SK-N-SH (cell line): Measurements from ENCODE around the gene SMAD7. TPM values are rescaled to one million over a fixed set of nuclear protein-coding genes. Genes with fewer than 3 reads are reported as not detected.
A peak's percentile ranks its signal among the peaks of the same experiment; 100 is the strongest.

Experiments used
- CTCF ChIA-PET: fragments of 300-600, 350-600 bp; formaldehyde crosslinking; extraction: SDS; loops from one replicate; lab custom pipeline; 2021; lab: Yijun Ruan, JAX
- POLR2A ChIA-PET: fragments of 350-600 bp; sonication (Branson Sonifier 250); formaldehyde crosslinking; extraction: SDS; loops from one replicate; lab custom pipeline; 2020; ENCODE audit warnings: antibody characterized with exemption, inconsistent platforms; lab: Yijun Ruan, JAX
- DNase-seq: peaks from one replicate; pipeline ENCODE4 v3.0.0; 2012
- H2AFZ ChIP-seq: fragments of 200-600 bp; sonication (generic); 2 replicates; pipeline ENCODE4 v1.8.1; 2016; ENCODE audit warnings: antibody characterized with exemption, mild to moderate bottlenecking, low read depth
- H3F3A ChIP-seq: fragments of 200-600 bp; sonication (generic); replicated peaks from 2 replicates; pipeline ENCODE3; 2016; ENCODE audit warnings: antibody characterized with exemption, mild to moderate bottlenecking; ENCODE audit not compliant: insufficient read depth
- H3K27ac ChIP-seq, 2 experiments: fragments of 200-500 bp in 1 of 2; fragments of 200-600 bp in 1 of 2; sonication (Bioruptor generic) in 1 of 2; sonication (generic), shearing (Covaris generic) in 1 of 2; 2 replicates each; pipeline versions ENCODE4 v1.5.1 to v1.6.1; 2014 to 2016; ENCODE audit warnings: low read depth in 2 of 2, inconsistent platforms in 1 of 2, low read length in 1 of 2, mild to moderate bottlenecking in 1 of 2, mixed read lengths in 1 of 2
- H3K27me3 ChIP-seq: fragments of 200-600 bp; sonication (generic), shearing (Covaris generic); 2 replicates; pipeline ENCODE4 v1.6.1; 2016; ENCODE audit warnings: mixed run types; ENCODE audit not compliant: insufficient read depth
- H3K36me3 ChIP-seq, 2 experiments: fragments of 200-500 bp in 1 of 2; fragments of 200-600 bp in 1 of 2; sonication (Bioruptor generic) in 1 of 2; sonication (generic) in 1 of 2; replicated peaks in 1 of 2; 2 replicates each; pipeline versions ENCODE3 to v1.5.1; 2014 to 2016; ENCODE audit warnings: low read length in 1 of 2, mild to moderate bottlenecking in 1 of 2; ENCODE audit not compliant: insufficient read depth in 2 of 2, control insufficient read depth in 1 of 2
- H3K4me1 ChIP-seq, 2 experiments: fragments of 200-500 bp in 1 of 2; fragments of 200-600 bp in 1 of 2; sonication (Bioruptor generic) in 1 of 2; sonication (generic), shearing (Covaris generic) in 1 of 2; 2 replicates each; pipeline versions ENCODE4 v1.5.1 to v1.6.1; 2014 to 2016; ENCODE audit warnings: low read depth in 1 of 2, low read length in 1 of 2, mixed run types in 1 of 2; ENCODE audit not compliant: insufficient read depth in 2 of 2, control insufficient read depth in 1 of 2
- H3K4me2 ChIP-seq: fragments of 200-600 bp; sonication (generic), shearing (Covaris generic); 2 replicates; pipeline ENCODE4 v1.6.1; 2017; ENCODE audit warnings: mixed run types
- H3K4me3 ChIP-seq, 2 experiments: fragments of 200-500 bp in 1 of 2; fragments of 200-600 bp in 1 of 2; sonication (Bioruptor generic) in 1 of 2; sonication (generic), shearing (Covaris generic) in 1 of 2; 2 replicates each; pipeline versions ENCODE4 v1.5.1 to v1.8.1; 2014 to 2016; ENCODE audit warnings: low read depth in 2 of 2, inconsistent platforms in 1 of 2, low read length in 1 of 2, mild to moderate bottlenecking in 1 of 2, mixed read lengths in 1 of 2, moderate library complexity in 1 of 2
- H3K79me2 ChIP-seq: fragments of 200-600 bp; sonication (generic); 2 replicates; pipeline ENCODE4 v1.8.1; 2017; ENCODE audit warnings: mild to moderate bottlenecking; ENCODE audit not compliant: insufficient read depth
- H3K9ac ChIP-seq: fragments of 200-600 bp; sonication (generic); 2 replicates; pipeline ENCODE4 v1.6.1; 2017; ENCODE audit warnings: mixed run types
- H3K9me2 ChIP-seq: fragments of 200-600 bp; sonication (generic); 2 replicates; pipeline ENCODE4 v1.6.1; 2017; ENCODE audit warnings: mixed run types
- H3K9me3 ChIP-seq: fragments of 200-600 bp; sonication (generic); 2 replicates; pipeline ENCODE4 v1.6.1; 2017; ENCODE audit warnings: mixed run types, mild to moderate bottlenecking, moderate library complexity
- H4K20me1 ChIP-seq: fragments of 200-600 bp; sonication (generic); 2 replicates; pipeline ENCODE4 v1.6.1; 2017; ENCODE audit warnings: mild to moderate bottlenecking, mixed run types; ENCODE audit not compliant: insufficient read depth
- CTCF ChIP-seq: fragments of 200-600 bp; sonication (generic); IDR thresholded peaks from 2 replicates; pipeline ENCODE4 v1.6.1; 2017; ENCODE audit warnings: antibody characterized with exemption, mild to moderate bottlenecking, moderate library complexity
- EZH2phosphoT487 ChIP-seq: fragments of 200-600 bp; sonication (generic); IDR thresholded peaks from 2 replicates; pipeline ENCODE4 v1.6.1; 2017; ENCODE audit warnings: low read depth, mixed run types, mild to moderate bottlenecking, antibody characterized with exemption, moderate library complexity, borderline replicate concordance
- FOXJ3 ChIP-seq: sonication (generic); formaldehyde crosslinking; IDR thresholded peaks from 2 replicates; pipeline ENCODE4 v1.5.1; 2020; ENCODE audit warnings: mild to moderate bottlenecking, missing genetic modification reagents
- FOXM1 ChIP-seq: IDR thresholded peaks from 2 replicates; pipeline ENCODE4 v1.4.0; 2012; ENCODE audit warnings: low read depth, mild to moderate bottlenecking
- GABPA ChIP-seq: IDR thresholded peaks from 2 replicates; pipeline ENCODE4 v1.4.0; 2012; ENCODE audit warnings: low read depth, mild to moderate bottlenecking
- MAX ChIP-seq: IDR thresholded peaks from 2 replicates; pipeline ENCODE4 v1.4.0; 2012; ENCODE audit warnings: low read depth
- MXI1 ChIP-seq: IDR thresholded peaks from 2 replicates; pipeline ENCODE4 v1.6.1; 2012; ENCODE audit warnings: mild to moderate bottlenecking, low read depth, low read length, improper control_type of control experiment
- NFIC ChIP-seq: IDR thresholded peaks from 2 replicates; pipeline ENCODE4 v1.4.0; 2012; ENCODE audit warnings: borderline replicate concordance
- NRF1 ChIP-seq: IDR thresholded peaks from 2 replicates; pipeline ENCODE4 v1.6.1; 2012; ENCODE audit warnings: low read depth, mild to moderate bottlenecking, low read length
- POLR2AphosphoS5 ChIP-seq: IDR thresholded peaks from 2 replicates; pipeline ENCODE4 v1.6.1; 2012; ENCODE audit warnings: low read depth, low read length
- RAD21 ChIP-seq: IDR thresholded peaks from 2 replicates; pipeline ENCODE4 v1.6.1; 2012; ENCODE audit warnings: mild to moderate bottlenecking, low read length
- RCOR1 ChIP-seq: fragments of 150-350 bp; IDR thresholded peaks from 2 replicates; pipeline ENCODE4 v1.6.1; 2017; ENCODE audit warnings: antibody characterized with exemption, low read length
- REST ChIP-seq: IDR thresholded peaks from 2 replicates; pipeline ENCODE4 v1.6.1; 2012; ENCODE audit warnings: mild to moderate bottlenecking, low read depth, low read length, moderate library complexity
- RFX5 ChIP-seq: IDR thresholded peaks from 2 replicates; pipeline ENCODE4 v1.6.1; 2012; ENCODE audit warnings: mild to moderate bottlenecking, improper control_type of control experiment, low read length
- TAF1 ChIP-seq: IDR thresholded peaks from 2 replicates; pipeline ENCODE4 v1.6.1; 2012; ENCODE audit warnings: low read depth, mild to moderate bottlenecking, low read length, moderate library complexity, borderline replicate concordance
- TCF12 ChIP-seq: IDR thresholded peaks from 2 replicates; pipeline ENCODE4 v1.4.0; 2012
- USF1 ChIP-seq: IDR thresholded peaks from 2 replicates; pipeline ENCODE4 v1.4.0; 2012; ENCODE audit warnings: low read depth, borderline replicate concordance
- ZBTB33 ChIP-seq: IDR thresholded peaks from 2 replicates; pipeline ENCODE4 v1.4.0; 2012; ENCODE audit warnings: low read depth, borderline replicate concordance
- WGBS: methylation state at CpG from one replicate; pipeline ENCODE4 v1.1.6; 2017; ENCODE audit warnings: low lambda C conversion rate; 5-methylcytosine and 5-hydroxymethylcytosine counted together
- polyA plus RNA-seq, 3 experiments: library from polyadenylated mRNA; depleted of rRNA; stranded (reverse); fragments of >200 nt; gene quantifications; 2 replicates each; pipeline ENCODE4 v1.2.3, GENCODE V29; 2012

Gene SMAD7
- polyA plus RNA-seq, 1 of the 3 experiments (the other 2 are of a cell fraction): 20.0 TPM

- no peaks in the 10 kb centered on the region for H3K9me2 ChIP-seq
- WGBS: 68% methylated on average over 3 of the region's 3 CpGs
- H3K9ac ChIP-seq: peak overlapping the region; percentile 63; the same call in 1 of the 2 replicates
- peak overlapping the region; percentile 84 for H3K4me2 ChIP-seq
- H3K9me3 ChIP-seq: no peaks in the 10 kb centered on the region
- no peak for DNase-seq
- peaks cover 76% of the 10 kb centered on the region for H3F3A ChIP-seq
- ChIA-PET POLR2A (interaction anchor here (1.4 kb wide), 1 partner anchor 15 kb away, joined by 3 read pairs; no protein-coding TSS in a partner anchor), CTCF (interaction anchor here (0.6 to 2.5 kb wide), 3 partner anchors 11 to 21 kb away, joined by 3 to 8 read pairs (median 3); partner anchors contain the start of gene SMAD7)
- no peak overlapping the region; a peak in 1 of 4 replicates for H3K4me3 ChIP-seq
- H3K4me1 ChIP-seq: peaks cover 96 to 98% of the 10 kb centered on the region in 2 experiments
- no peak for TF ChIP-seq RFX5
- TF ChIP-seq MAX: no peak
- no peak for TF ChIP-seq USF1
- TF ChIP-seq MXI1: no peak
- no peak for TF ChIP-seq NRF1
- no peak for TF ChIP-seq REST
- no peak for TF ChIP-seq ZBTB33
- TF ChIP-seq CTCF: no peak
- no peak for TF ChIP-seq FOXM1
- no peak for TF ChIP-seq TAF1
- TF ChIP-seq EZH2phosphoT487: no peak
- TF ChIP-seq NFIC: no peak
- TF ChIP-seq TCF12: no peak
- no peak for TF ChIP-seq POLR2AphosphoS5
- no peak for TF ChIP-seq GABPA
- no peak for TF ChIP-seq RAD21
- no peak for TF ChIP-seq FOXJ3 (CRISPR knock-in tag)
- TF ChIP-seq RCOR1: no peak
- H4K20me1 ChIP-seq: peaks cover 96% of the 10 kb centered on the region
- no peak overlapping the region for H2AFZ ChIP-seq
- peaks cover 100% of the 10 kb centered on the region for H3K79me2 ChIP-seq
- peak overlapping the region; percentile 91 to 93 for H3K27ac ChIP-seq
- H3K36me3 ChIP-seq: peaks cover 8 to 15% of the 10 kb centered on the region in 2 experiments
- no peaks in the 10 kb centered on the region for H3K27me3 ChIP-seq
Measured at GRCh38 chr18:48930926-48931325, 19.8 kb downstream of the SMAD7 start.
